ENCODE measurements around the gene ERVMER34-1.
A peak's percentile ranks its signal among the peaks of the same experiment; 100 is the strongest.

ERVMER34-1 gene

GRCh38 chr4:52750213-52750612 is 1.0 kb downstream of the ERVMER34-1 start:
- no peak overlapping the region for H3K27ac ChIP-seq (ENCODE audit: low read depth, low read length)
- no peaks in the 10 kb centered on the region for H3K4me1 ChIP-seq (ENCODE audit: control insufficient read depth, insufficient read depth, low read length)
- no peaks in the 10 kb centered on the region for H3K36me3 ChIP-seq (ENCODE audit: control insufficient read depth, insufficient read depth, low read length)
- H3K4me3 ChIP-seq (ENCODE audit: low read length), result no peak overlapping the region
- H3K27me3 ChIP-seq (ENCODE audit: control insufficient read depth, insufficient read depth, low read length), result peaks cover 2% of the 10 kb centered on the region
- H3K9ac ChIP-seq (ENCODE audit: low read length), result no peak overlapping the region

- Histone ChIP-seq H3K4me3 (ENCODE audit: low read length) (no peak overlapping the region), H3K4me1 (ENCODE audit: control insufficient read depth, insufficient read depth, low read length) (no peaks in the 10 kb centered on the region), H3K36me3 (ENCODE audit: control insufficient read depth, insufficient read depth, low read length) (no peaks in the 10 kb centered on the region), H3K27ac (ENCODE audit: low read depth, low read length) (no peak overlapping the region), H3K9ac (ENCODE audit: low read length) (no peak overlapping the region), H3K27me3 (ENCODE audit: control insufficient read depth, insufficient read depth, low read length) (peaks cover 2% of the 10 kb centered on the region)
These were observed 2.8 kb downstream of the ERVMER34-1 start for GRCh38 chr4:52748432-52748831.

DNA sequence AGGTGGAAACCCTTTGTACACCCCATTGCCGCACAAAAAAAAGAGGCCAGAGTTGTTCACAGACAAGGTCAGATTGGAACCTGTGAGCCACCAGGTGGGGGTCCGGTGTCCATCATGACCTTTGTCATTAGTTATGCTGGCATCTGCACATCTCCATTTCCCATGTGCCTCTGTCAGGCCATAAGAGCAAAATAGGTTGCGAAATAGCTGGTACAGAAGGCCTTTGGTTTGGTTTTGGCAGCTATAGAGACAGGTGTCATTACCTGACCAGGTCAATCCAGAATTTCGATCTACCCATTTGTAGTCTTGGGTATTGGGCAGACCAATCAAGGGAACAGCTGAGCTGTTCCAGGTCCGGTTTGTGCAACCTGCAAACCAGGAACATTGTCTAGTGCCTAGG is 6.6 kb downstream of the ERVMER34-1 start:
- no peak overlapping the region for H3K9ac ChIP-seq (ENCODE audit: low read length)
- H3K27me3 ChIP-seq (ENCODE audit: control insufficient read depth, insufficient read depth, low read length), result no peaks in the 10 kb centered on the region
- no peak overlapping the region for H3K27ac ChIP-seq (ENCODE audit: low read depth, low read length)
- no peak overlapping the region for H3K4me3 ChIP-seq (ENCODE audit: low read length)
- H3K4me1 ChIP-seq (ENCODE audit: control insufficient read depth, insufficient read depth, low read length), result no peaks in the 10 kb centered on the region
- no peaks in the 10 kb centered on the region for H3K36me3 ChIP-seq (ENCODE audit: control insufficient read depth, insufficient read depth, low read length)

- Histone ChIP-seq H3K27me3 (ENCODE audit: control insufficient read depth, insufficient read depth, low read length) (no peaks in the 10 kb centered on the region), H3K4me3 (ENCODE audit: low read length) (no peak overlapping the region), H3K36me3 (ENCODE audit: control insufficient read depth, insufficient read depth, low read length) (no peaks in the 10 kb centered on the region), H3K27ac (ENCODE audit: low read depth, low read length) (no peak overlapping the region), H3K4me1 (ENCODE audit: control insufficient read depth, insufficient read depth, low read length) (no peaks in the 10 kb centered on the region), H3K9ac (ENCODE audit: low read length) (no peak overlapping the region)
These were observed 7.7 kb downstream of the ERVMER34-1 start for GRCh38 chr4:52743444-52744019.

DNA sequence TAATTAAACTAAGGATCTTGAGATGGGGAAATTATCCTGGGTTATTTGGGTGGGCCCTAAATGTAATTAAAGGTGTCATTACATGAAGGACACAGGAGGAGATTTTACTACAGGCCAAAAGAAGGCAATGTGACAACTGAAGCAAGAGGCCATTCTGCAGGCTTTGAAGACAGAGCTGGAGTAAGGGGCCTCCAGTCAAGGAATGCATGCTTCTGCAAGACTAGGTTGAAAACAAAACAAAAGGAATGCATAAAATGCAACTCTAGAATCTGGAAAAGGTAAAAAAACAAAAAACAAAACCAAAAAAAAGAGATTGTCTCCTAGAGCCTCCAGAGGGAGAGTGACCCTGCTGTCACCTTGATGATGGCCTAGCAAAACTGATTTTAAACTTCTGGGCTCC is 21.6 kb downstream of the ERVMER34-1 start:
- H3K36me3 ChIP-seq (ENCODE audit: control insufficient read depth, insufficient read depth, low read length), result no peaks in the 10 kb centered on the region

GRCh38 chr4:52728691-52729240 is 22.5 kb downstream of the ERVMER34-1 start:
- Histone ChIP-seq H3K27ac (ENCODE audit: low read depth, low read length) (no peak overlapping the region), H3K4me1 (ENCODE audit: control insufficient read depth, insufficient read depth, low read length) (no peaks in the 10 kb centered on the region), H3K27me3 (ENCODE audit: control insufficient read depth, insufficient read depth, low read length) (no peaks in the 10 kb centered on the region), H3K9ac (ENCODE audit: low read length) (no peak overlapping the region), H3K4me3 (ENCODE audit: low read length) (no peak overlapping the region), H3K36me3 (ENCODE audit: control insufficient read depth, insufficient read depth, low read length) (no peaks in the 10 kb centered on the region)

More for the DNA sequence above, 21.6 kb downstream of the ERVMER34-1 start:
- Histone ChIP-seq H3K4me1 (ENCODE audit: control insufficient read depth, insufficient read depth, low read length) (no peaks in the 10 kb centered on the region), H3K27ac (ENCODE audit: low read depth, low read length) (no peak overlapping the region), H3K4me3 (ENCODE audit: low read length) (no peak overlapping the region), H3K9ac (ENCODE audit: low read length) (no peak overlapping the region), H3K27me3 (ENCODE audit: control insufficient read depth, insufficient read depth, low read length) (no peaks in the 10 kb centered on the region)

GRCh38 chr4:52726826-52727580 is 24.2 kb downstream of the ERVMER34-1 start:
- no peaks in the 10 kb centered on the region for H3K4me1 ChIP-seq (ENCODE audit: control insufficient read depth, insufficient read depth, low read length)
- no peak overlapping the region for H3K4me3 ChIP-seq (ENCODE audit: low read length)
- no peaks in the 10 kb centered on the region for H3K27me3 ChIP-seq (ENCODE audit: control insufficient read depth, insufficient read depth, low read length)
- no peak overlapping the region for H3K27ac ChIP-seq (ENCODE audit: low read depth, low read length)
- H3K36me3 ChIP-seq (ENCODE audit: control insufficient read depth, insufficient read depth, low read length), result no peaks in the 10 kb centered on the region
- no peak overlapping the region for H3K9ac ChIP-seq (ENCODE audit: low read length)

DNA sequence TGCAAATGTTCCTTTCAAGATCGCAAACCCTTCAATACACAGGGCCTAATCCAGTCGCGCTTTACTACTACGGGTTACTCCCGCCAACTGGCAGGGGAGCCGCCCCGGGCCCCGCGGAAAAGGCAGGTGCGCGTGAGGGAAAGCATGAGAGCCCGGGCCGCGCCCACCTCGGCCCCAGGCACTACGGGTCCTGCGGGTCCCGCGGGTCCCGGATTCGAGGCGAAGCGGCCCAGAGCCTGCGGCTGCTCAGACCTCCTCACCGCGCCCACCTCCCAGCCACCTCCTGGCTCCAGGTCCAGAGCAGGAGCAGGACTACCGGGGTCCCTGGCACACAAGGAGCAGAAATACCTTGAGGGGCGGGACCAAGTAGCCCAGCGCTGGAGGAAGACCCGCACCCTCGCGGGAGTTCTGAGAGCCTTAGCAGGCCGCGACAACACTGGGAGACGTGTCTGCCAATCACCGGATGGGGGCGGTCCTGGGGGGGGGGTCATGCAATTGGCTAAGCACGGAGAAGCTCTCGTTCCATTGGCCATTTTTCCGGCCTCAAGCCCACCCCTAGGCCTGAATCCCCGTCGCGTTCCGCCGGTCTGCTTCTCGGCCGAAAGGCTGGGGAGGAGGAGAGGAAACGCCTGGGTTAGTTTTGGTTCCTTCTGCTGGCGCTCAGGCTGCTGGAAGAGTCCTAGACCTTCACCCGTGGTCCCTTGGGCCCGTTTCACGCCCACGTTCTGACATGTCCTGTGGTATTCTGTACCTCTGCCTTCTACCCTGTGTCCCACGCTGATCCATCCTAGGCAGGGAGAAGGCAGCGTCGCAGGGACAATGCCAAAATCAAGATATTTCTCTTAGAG is 29.0 kb downstream of the ERVMER34-1 start:
- Histone ChIP-seq H3K27me3 (ENCODE audit: control insufficient read depth, insufficient read depth, low read length) (no peaks in the 10 kb centered on the region), H3K27ac (ENCODE audit: low read depth, low read length) (peak overlapping the region; percentile 95)

DNA sequence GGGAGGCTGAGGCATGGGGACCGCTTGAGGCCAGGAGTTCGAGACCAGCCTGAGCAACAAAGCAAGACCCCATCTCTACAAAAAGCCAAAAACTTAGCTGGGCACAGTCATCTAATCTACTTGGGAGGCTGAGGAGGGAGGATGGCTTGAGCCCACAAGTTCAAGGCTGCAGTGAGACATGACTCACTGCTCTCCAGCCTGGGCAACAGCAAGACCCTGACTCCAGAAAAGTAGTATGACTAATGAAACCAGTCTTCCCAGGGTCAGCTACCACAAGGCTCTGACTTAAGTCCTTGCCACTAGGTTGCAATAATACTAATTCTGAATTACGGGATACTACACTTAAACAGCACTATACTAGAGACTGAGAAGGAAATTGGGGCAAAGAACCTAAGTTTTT is 33.1 kb downstream of the ERVMER34-1 start:
- H3K27ac ChIP-seq (ENCODE audit: low read depth, low read length), result no peak overlapping the region
- H3K4me1 ChIP-seq (ENCODE audit: control insufficient read depth, insufficient read depth, low read length), result peaks cover 3% of the 10 kb centered on the region
- peaks cover 3% of the 10 kb centered on the region for H3K36me3 ChIP-seq (ENCODE audit: control insufficient read depth, insufficient read depth, low read length)
- H3K27me3 ChIP-seq (ENCODE audit: control insufficient read depth, insufficient read depth, low read length), result no peaks in the 10 kb centered on the region
- no peak overlapping the region for H3K9ac ChIP-seq (ENCODE audit: low read length)
- no peak overlapping the region for H3K4me3 ChIP-seq (ENCODE audit: low read length)

More for the DNA sequence above, 29.0 kb downstream of the ERVMER34-1 start:
- Histone ChIP-seq H3K4me3 (ENCODE audit: low read length) (peak overlapping the region; percentile 100), H3K4me1 (ENCODE audit: control insufficient read depth, insufficient read depth, low read length) (peaks cover 3% of the 10 kb centered on the region), H3K9ac (ENCODE audit: low read length) (peak overlapping the region; percentile 91), H3K36me3 (ENCODE audit: control insufficient read depth, insufficient read depth, low read length) (no peaks in the 10 kb centered on the region)

- Histone ChIP-seq H3K27me3 (ENCODE audit: control insufficient read depth, insufficient read depth, low read length) (no peaks in the 10 kb centered on the region), H3K4me1 (ENCODE audit: control insufficient read depth, insufficient read depth, low read length) (peaks cover under 1% of the 10 kb centered on the region), H3K9ac (ENCODE audit: low read length) (no peak overlapping the region), H3K27ac (ENCODE audit: low read depth, low read length) (no peak overlapping the region), H3K36me3 (ENCODE audit: control insufficient read depth, insufficient read depth, low read length) (peaks cover 3% of the 10 kb centered on the region), H3K4me3 (ENCODE audit: low read length) (no peak overlapping the region)
These were observed 34.7 kb downstream of the ERVMER34-1 start for GRCh38 chr4:52716364-52717151.

DNA sequence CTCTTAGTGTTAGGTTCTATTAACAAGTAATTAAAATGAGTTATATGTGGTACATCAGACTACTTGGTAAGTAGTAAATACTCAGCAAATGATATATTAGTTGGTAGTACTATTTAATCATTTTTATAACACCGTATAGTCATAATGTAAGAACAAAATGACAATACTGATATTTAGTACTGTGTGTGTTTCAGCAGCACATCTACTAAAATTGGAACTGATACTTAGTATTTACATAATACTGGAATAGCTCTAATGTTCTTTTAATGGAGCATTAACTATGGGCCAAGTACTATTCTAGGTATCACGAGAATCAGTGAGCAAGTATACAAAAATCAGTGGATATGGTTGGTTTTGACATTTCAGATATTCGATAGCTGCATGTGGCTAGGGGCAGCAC is 35.3 kb downstream of the ERVMER34-1 start:
- Histone ChIP-seq H3K9ac (ENCODE audit: low read length) (no peak overlapping the region), H3K4me3 (ENCODE audit: low read length) (no peak overlapping the region), H3K4me1 (ENCODE audit: control insufficient read depth, insufficient read depth, low read length) (no peaks in the 10 kb centered on the region), H3K27me3 (ENCODE audit: control insufficient read depth, insufficient read depth, low read length) (no peaks in the 10 kb centered on the region), H3K27ac (ENCODE audit: low read depth, low read length) (no peak overlapping the region), H3K36me3 (ENCODE audit: control insufficient read depth, insufficient read depth, low read length) (peaks cover 3% of the 10 kb centered on the region)

Measured in rectal smooth muscle tissue (tissue), 1 donor.